Upper lobe of right lung (tissue), 1 donor: ENCODE data around the gene NUPR1. TPM values are rescaled to one million over a fixed set of nuclear protein-coding genes. Genes with fewer than 3 reads are reported as not detected.

Source experiments
- ATAC-seq: fragments of 200-7000 bp; cut with Tn5 transposase; one replicate; pipeline ENCODE4 v1.9.1; 2020; ENCODE audit warnings: mild to moderate bottlenecking, moderate library complexity
- DNase-seq: peaks from one replicate; pipeline ENCODE4 v3.0.0-alpha.2; 2020
- H3K27ac ChIP-seq: fragments of 200-600 bp; one replicate; pipeline ENCODE4 v1.8.0; 2022
- H3K27me3 ChIP-seq: fragments of 200-600 bp; one replicate; pipeline ENCODE4 v1.8.0; 2022; ENCODE audit warnings: mild to moderate bottlenecking
- H3K36me3 ChIP-seq: fragments of 200-600 bp; one replicate; pipeline ENCODE4 v1.8.0; 2022
- H3K4me1 ChIP-seq: fragments of 200-600 bp; one replicate; pipeline ENCODE4 v1.8.0; 2022
- H3K4me3 ChIP-seq: fragments of 200-600 bp; one replicate; pipeline ENCODE4 v1.8.0; 2022; ENCODE audit warnings: mild to moderate bottlenecking
- H3K9me3 ChIP-seq: fragments of 200-600 bp; one replicate; pipeline ENCODE4 v1.8.0; 2022
- CTCF ChIP-seq: fragments of 200-600 bp; IDR thresholded peaks from one replicate; pipeline ENCODE4 v1.8.0; 2022; ENCODE audit warnings: antibody characterized with exemption
- intact Hi-C: fragments of 100-400 bp; cut with DNase I; formaldehyde crosslinking; loops from one replicate; pipeline ENCODE4 v1.11.0; 2022
- long read RNA-seq: library from polyadenylated mRNA; unstranded; transcript quantifications from one replicate; pipeline ENCODE4 v2.0.0, GENCODE V29; 2021
- total RNA-seq: library from RNA; stranded (reverse); fragmentation: NEBNext Ultra II Directional; extraction: Animal tissue kit (Norgen Biotek cat#: 25700); gene quantifications from one replicate; pipeline ENCODE4 v1.2.1, GENCODE V29; 2021
- donor health status: DM: no; HTN: yes; CAD: no; lungs with severe emphysema.

The NUPR1 gene
- 291 TPM for total RNA-seq
- long read RNA-seq, full-length matches to known transcripts = 225 of 233 reads
- long read RNA-seq, partial matches to known transcripts = 5 of 233 reads
- long read RNA-seq, other reads (novel, unspliced or antisense) = 3 of 233 reads

- no peak for TF ChIP-seq CTCF
- intact Hi-C loops = no loop called here
- peak; percentile 93 for DNase-seq
- ATAC-seq = peak; percentile 92
- H3K27me3 ChIP-seq = no peaks in the 10 kb centered on the region
- peaks cover 35% of the 10 kb centered on the region for H3K4me1 ChIP-seq
- H3K36me3 ChIP-seq = peaks cover 11% of the 10 kb centered on the region
- no peaks in the 10 kb centered on the region for H3K9me3 ChIP-seq
- peak within 1 kb of the TSS; percentile 74 for H3K4me3 ChIP-seq
- peak within 1 kb of the TSS; percentile 94 for H3K27ac ChIP-seq
Observed at GRCh38 chr16:28538733-28539596, at the start of gene NUPR1. Gene NUPR1 (minus strand): TSS chr16:28538974. CDS start chr16:28538907, 67 bp downstream.

GRCh38 chr16:28587386-28587785 is 48.6 kb upstream of the NUPR1 start:
- Histone ChIP-seq H3K36me3 (peaks cover 72% of the 10 kb centered on the region), H3K9me3 (no peaks in the 10 kb centered on the region), H3K4me1 (no peaks in the 10 kb centered on the region), H3K27me3 (no peaks in the 10 kb centered on the region), H3K27ac (no peak overlapping the region), H3K4me3 (no peak overlapping the region)
- no peak for ATAC-seq
- intact Hi-C loops = no loop called here
- no peak for TF ChIP-seq CTCF
- no peak for DNase-seq

- Histone ChIP-seq H3K4me1 (no peaks in the 10 kb centered on the region), H3K27ac (no peak overlapping the region), H3K9me3 (no peaks in the 10 kb centered on the region), H3K27me3 (no peaks in the 10 kb centered on the region), H3K36me3 (peaks cover 80% of the 10 kb centered on the region), H3K4me3 (no peak overlapping the region)
- ATAC-seq = no peak
- no peak for TF ChIP-seq CTCF
- intact Hi-C loops = no loop called here
- DNase-seq = no peak
Observed at GRCh38 chr16:28586466-28586865, 47.7 kb upstream of the NUPR1 start.

- Histone ChIP-seq H3K4me1 (no peaks in the 10 kb centered on the region), H3K4me3 (no peak overlapping the region), H3K9me3 (no peaks in the 10 kb centered on the region), H3K27ac (no peak overlapping the region), H3K36me3 (peaks cover 80% of the 10 kb centered on the region), H3K27me3 (no peaks in the 10 kb centered on the region)
- ATAC-seq = peak; percentile 67
- no peak for TF ChIP-seq CTCF
- intact Hi-C loops = no loop called here
- DNase-seq = no peak
Observed at GRCh38 chr16:28585674-28586073, 46.9 kb upstream of the NUPR1 start.

GRCh38 chr16:28580726-28581315 is 42.0 kb upstream of the NUPR1 start:
- DNase-seq = no peak
- H3K4me3 ChIP-seq = no peak overlapping the region
- TF ChIP-seq CTCF = no peak
- no peak overlapping the region for H3K27ac ChIP-seq
- H3K4me1 ChIP-seq = no peaks in the 10 kb centered on the region
- H3K9me3 ChIP-seq = no peaks in the 10 kb centered on the region
- H3K27me3 ChIP-seq = no peaks in the 10 kb centered on the region
- H3K36me3 ChIP-seq = peaks cover 45% of the 10 kb centered on the region
- intact Hi-C loops = no loop called here
- ATAC-seq = no peak
